Keratinocyte (primary cell): ENCODE measurements around the gene KRT71. TPM values are rescaled to one million over a fixed set of nuclear protein-coding genes. Genes with fewer than 3 reads are reported as not detected.

Experiments
- DNase-seq: peaks from one replicate; pipeline ENCODE4 v3.0.0-alpha.2; 2011; ENCODE audit warnings: low read depth, missing footprints, low spot score
- FAIRE-seq: peaks from 2 replicates; lab custom pipeline; 2011; peaks lifted over from hg19 to GRCh38; lab: Jason Lieb, UNC
- H2AFZ ChIP-seq: 2 replicates; pipeline ENCODE4 v1.6.0; 2012; ENCODE audit warnings: low read length, control low read depth, inconsistent platforms; ENCODE audit not compliant: control insufficient read depth
- H3K27ac ChIP-seq: 2 replicates; pipeline ENCODE4 v1.5.1; 2011; ENCODE audit warnings: low read length; ENCODE audit not compliant: control insufficient read depth, insufficient read depth
- H3K27me3 ChIP-seq: 3 replicates; pipeline ENCODE4 v1.6.0; 2011; ENCODE audit warnings: low read length; ENCODE audit not compliant: control insufficient read depth, insufficient read depth; ENCODE audit errors: extremely low read depth
- H3K36me3 ChIP-seq, 2 experiments: 2 replicates in 1 of 2; 3 replicates in 1 of 2; pipeline ENCODE4 v1.5.1; 2011; ENCODE audit warnings: low read length in 2 of 2, mild to moderate bottlenecking in 1 of 2; ENCODE audit not compliant: control insufficient read depth in 2 of 2, insufficient read depth in 2 of 2; ENCODE audit errors: extremely low read depth in 1 of 2
- H3K4me1 ChIP-seq: 3 replicates; pipeline ENCODE4 v1.5.1; 2011; ENCODE audit warnings: low read length; ENCODE audit not compliant: control insufficient read depth, insufficient read depth; ENCODE audit errors: extremely low read depth
- H3K4me2 ChIP-seq: 3 replicates; pipeline ENCODE4 v1.6.0; 2011; ENCODE audit warnings: low read depth, low read length; ENCODE audit not compliant: control insufficient read depth, insufficient read depth; ENCODE audit errors: extremely low read depth
- H3K4me3 ChIP-seq, 3 experiments: fragments of 200-600 bp in 1 of 3; sonication (generic) in 1 of 3; 2 replicates in 2 of 3; 3 replicates in 1 of 3; pipeline ENCODE4 v1.5.1; 2011 to 2016; ENCODE audit warnings: low read length in 3 of 3, mild to moderate bottlenecking in 3 of 3, control low read depth in 2 of 3, inconsistent platforms in 1 of 3, low read depth in 1 of 3, mixed read lengths in 1 of 3, mixed run types in 1 of 3, moderate library complexity in 1 of 3; ENCODE audit not compliant: control insufficient read depth in 2 of 3, insufficient read depth in 2 of 3; ENCODE audit errors: extremely low read depth in 1 of 3
- H3K79me2 ChIP-seq: 2 replicates; pipeline ENCODE4 v1.6.0; 2012; ENCODE audit warnings: low read length; ENCODE audit not compliant: control insufficient read depth, insufficient read depth
- H3K9ac ChIP-seq: 3 replicates; pipeline ENCODE4 v1.6.0; 2011; ENCODE audit warnings: low read length; ENCODE audit not compliant: control insufficient read depth, insufficient read depth; ENCODE audit errors: extremely low read depth
- H3K9me1 ChIP-seq: 3 replicates; pipeline ENCODE4 v1.6.0; 2011; ENCODE audit warnings: low read length; ENCODE audit not compliant: control insufficient read depth, insufficient read depth; ENCODE audit errors: extremely low read depth
- H3K9me3 ChIP-seq: 2 replicates; pipeline ENCODE4 v1.5.1; 2012; ENCODE audit warnings: low read depth, low read length; ENCODE audit not compliant: control insufficient read depth
- H4K20me1 ChIP-seq: 3 replicates; pipeline ENCODE4 v1.6.0; 2011; ENCODE audit warnings: low read length; ENCODE audit not compliant: control insufficient read depth, insufficient read depth; ENCODE audit errors: extremely low read depth
- CTCF ChIP-seq, 3 experiments: IDR thresholded peaks in 1 of 3; conservative IDR thresholded peaks in 1 of 3; optimal IDR thresholded peaks in 1 of 3; 2 replicates in 2 of 3; 3 replicates in 1 of 3; pipeline versions ENCODE3 to v1.5.1; 2011; ENCODE audit warnings: low read length in 3 of 3, mild to moderate bottlenecking in 3 of 3, moderate library complexity in 2 of 3, control low read depth in 1 of 3, inconsistent platforms in 1 of 3; ENCODE audit not compliant: insufficient read depth in 2 of 3; ENCODE audit errors: extremely low read depth in 1 of 3
- EZH2 ChIP-seq: IDR thresholded peaks from one replicate; pipeline ENCODE4 v1.6.1; 2012; ENCODE audit warnings: inconsistent platforms, mild to moderate bottlenecking, low read length, moderate library complexity
- dilution Hi-C: fragments of 300-500 bp; cut with MboI; formaldehyde crosslinking; loops from one replicate; pipeline ENCODE4 v1.7.0; 2020; ENCODE audit warnings: low sequenced_read_pairs; ENCODE audit not compliant: extremely low pct_ligation_motif_present
- polyA plus RNA-seq, 5 experiments: library from polyadenylated mRNA; depleted of rRNA in 3 of 5; stranded (reverse) in 3 of 5; stranded (forward) in 1 of 5; unstranded in 1 of 5; fragments of >200 nt; gene quantifications; 1 replicate in 1 of 5; 2 replicates in 3 of 5; 3 replicates in 1 of 5; pipeline versions ENCODE4 v1.2.1 to v1.2.3, GENCODE V29; 2011 to 2012; ENCODE audit warnings: missing spikeins in 2 of 5, low read depth in 1 of 5, low replicate concordance in 1 of 5

Gene KRT71
- polyA plus RNA-seq, 1 donor (not counting 4 experiments of a cell fraction or from before 2014, with no cell fraction given) = not detected

- peak overlapping the region; percentile 92 for H3K9ac ChIP-seq
- peaks cover 1% of the 10 kb centered on the region for H3K79me2 ChIP-seq
- DNase-seq (peak; percentile 75), FAIRE-seq (no peak)
- peak overlapping the region; percentile 36 for H2AFZ ChIP-seq
- no peaks in the 10 kb centered on the region for H3K9me1 ChIP-seq
- no peaks in the 10 kb centered on the region for H3K27me3 ChIP-seq
- TF ChIP-seq CTCF (optimal IDR thresholded peaks at IDR 0.05 in 1 of 3, IDR thresholded peaks at IDR 0.05 in 1 of 3, conservative IDR thresholded peaks at IDR 0.05 in 1 of 3; ENCODE audit: extremely low read depth in 1 of 3, insufficient read depth in 2 of 3, low read length in 3 of 3) (no peak), EZH2 (no peak)
- no peaks in the 10 kb centered on the region for H3K9me3 ChIP-seq
- H4K20me1 ChIP-seq = peaks cover under 1% of the 10 kb centered on the region
- peaks cover 64% of the 10 kb centered on the region for H3K4me1 ChIP-seq
- no peaks in the 10 kb centered on the region for H3K36me3 ChIP-seq
- peak overlapping the region; percentile 98 for H3K27ac ChIP-seq
- peak overlapping the region; percentile 96 for H3K4me2 ChIP-seq
- dilution Hi-C loops = no loop called here
- peak overlapping the region; percentile 19 to 70 (median 55) for H3K4me3 ChIP-seq
Measured at GRCh38 chr12:52524898-52525591, 27.9 kb downstream of the KRT71 start.

GRCh38 chr12:52524241-52524897 is 28.6 kb downstream of the KRT71 start:
- DNase-seq (peak; percentile 75), FAIRE-seq (no peak)
- Histone ChIP-seq H3K9ac (peak overlapping the region; percentile 92), H3K27me3 (no peaks in the 10 kb centered on the region), H3K27ac (peak overlapping the region; percentile 98), H3K4me2 (peak overlapping the region; percentile 96), H3K36me3 (peaks cover 0 to 4% of the 10 kb centered on the region in 2 experiments), H3K9me3 (no peaks in the 10 kb centered on the region), H3K79me2 (peaks cover 8% of the 10 kb centered on the region), H3K4me3 (peak overlapping the region in 2 of 3 experiments; percentile 4 to 64), H3K9me1 (no peaks in the 10 kb centered on the region), H3K4me1 (peaks cover 64% of the 10 kb centered on the region), H2AFZ (no peak overlapping the region), H4K20me1 (peaks cover 8% of the 10 kb centered on the region)
- dilution Hi-C loops = no loop called here
- TF ChIP-seq EZH2 (no peak), CTCF (optimal IDR thresholded peaks at IDR 0.05 in 1 of 3, IDR thresholded peaks at IDR 0.05 in 1 of 3, conservative IDR thresholded peaks at IDR 0.05 in 1 of 3; ENCODE audit: extremely low read depth in 1 of 3, insufficient read depth in 2 of 3, low read length in 3 of 3) (no peak)
